Endothelial cell of umbilical vein (primary cell): ENCODE results near the gene CD200.

Experiments
- MYC ChIP-seq: IDR thresholded peaks from one replicate; pipeline ENCODE4 v1.6.1; 2011; ENCODE audit warnings: mild to moderate bottlenecking, low read depth, low read length
- POLR2A ChIP-seq: IDR thresholded peaks from 2 replicates; pipeline ENCODE4 v1.6.1; 2012; ENCODE audit warnings: low read depth, mild to moderate bottlenecking, control low read depth, low read length

DNA sequence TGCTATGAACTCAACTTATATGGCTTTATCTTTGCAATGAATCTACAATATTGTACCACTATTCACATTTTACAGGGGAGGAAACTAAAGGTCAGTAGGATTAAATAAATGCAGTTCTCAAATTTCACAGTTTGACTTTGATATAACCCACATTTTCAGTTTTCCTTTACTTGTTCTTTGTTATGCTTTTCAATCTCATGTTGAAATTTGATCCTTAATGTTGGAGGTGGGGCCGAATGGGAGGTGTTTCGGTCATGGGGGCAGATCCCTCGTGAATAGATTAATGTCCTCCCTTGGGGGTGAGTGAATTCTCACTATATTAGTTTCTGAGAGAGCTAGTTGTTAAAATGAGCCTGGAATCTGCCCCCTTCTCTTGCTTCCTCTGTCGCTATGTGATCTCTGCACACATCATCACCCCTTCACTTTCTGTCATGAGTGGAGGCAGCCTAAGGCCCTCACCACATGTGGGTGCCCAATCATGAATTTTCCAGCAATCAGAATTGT, 44.7 kb downstream of the CD200 start:
- no peak for TF ChIP-seq MYC
- no peak for TF ChIP-seq POLR2A
